SH-SY5Y (cell line): Measurements from ENCODE around the gene UBE2E3.

Experiments used
- GATA2 ChIP-seq: IDR thresholded peaks from 2 replicates; pipeline ENCODE4 v1.6.1; 2011; ENCODE audit warnings: mild to moderate bottlenecking, low read depth, low read length
- GATA3 ChIP-seq: IDR thresholded peaks from 2 replicates; pipeline ENCODE4 v1.6.1; 2011; ENCODE audit warnings: low read depth, mild to moderate bottlenecking, low read length, moderate library complexity

Gene UBE2E3

DNA sequence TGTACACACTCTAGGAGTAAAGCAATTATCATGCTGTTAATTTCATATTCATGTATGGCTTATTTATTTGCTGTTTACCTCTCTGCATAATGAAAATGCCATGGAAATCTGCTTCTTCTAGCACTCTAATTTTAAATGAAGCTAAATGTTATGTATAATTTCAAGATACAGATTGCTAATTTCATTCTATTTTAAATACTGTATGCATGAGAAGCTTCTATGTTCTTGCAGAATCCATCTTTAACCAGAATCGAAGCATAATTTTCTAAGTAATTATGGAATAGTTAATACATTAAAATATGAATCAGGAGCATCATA, 127.2 kb downstream of the UBE2E3 start:
- TF ChIP-seq GATA2 (no peak), GATA3 (no peak)

DNA sequence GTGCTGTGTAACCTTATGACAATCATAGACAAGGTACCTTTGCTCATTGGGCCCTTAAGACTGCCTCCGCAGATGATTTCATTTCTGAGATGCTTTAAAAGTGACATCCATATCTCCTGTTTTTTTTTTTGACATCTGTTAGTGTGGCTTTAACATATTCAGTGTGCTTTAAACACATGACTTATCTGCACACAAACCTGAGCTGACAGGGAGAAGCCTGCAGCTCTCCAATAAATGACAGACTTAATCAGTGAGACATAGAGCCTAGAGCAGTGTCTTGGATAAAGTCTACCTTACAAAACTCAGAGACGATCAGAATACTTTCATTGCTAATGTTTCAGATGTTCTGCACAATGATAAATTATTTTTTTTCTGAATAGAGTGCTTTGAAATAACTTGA, 130.7 kb downstream of the UBE2E3 start:
- TF ChIP-seq GATA2 (no peak), GATA3 (no peak)

DNA sequence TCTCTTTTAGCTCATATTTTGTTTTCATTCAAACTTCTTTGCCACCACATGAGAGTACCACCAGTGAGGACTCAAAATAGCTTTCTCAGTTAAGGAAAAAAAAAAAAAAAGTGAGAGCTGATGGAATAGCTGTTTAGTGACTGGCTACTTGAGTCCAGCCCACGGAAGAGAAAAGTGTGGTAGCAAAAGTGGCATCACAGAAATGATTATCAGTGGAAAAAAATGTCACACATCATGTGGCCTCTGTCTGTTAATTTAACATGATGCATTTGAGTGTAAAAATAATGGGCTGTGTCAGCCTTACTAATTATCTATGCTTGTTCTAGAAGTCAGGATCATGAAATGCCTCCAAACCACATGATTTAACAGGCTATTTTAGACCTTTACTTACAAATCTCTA, 132.5 kb downstream of the UBE2E3 start:
- TF ChIP-seq GATA3 (no peak), GATA2 (no peak)
